OCI-LY3 (cell line): Measurements from ENCODE around the gene HDAC6.

Source experiments
- EZH2phosphoT487 ChIP-seq: fragments of 200-600 bp; shearing (Covaris generic); IDR thresholded peaks from 2 replicates; pipeline ENCODE4 v1.6.1; 2018; ENCODE audit warnings: antibody characterized with exemption, mixed run types, low read depth
- TF ChIP-seq, protein P1 (sequence below): fragments of 200-600, 300-600 bp; sonication (generic); IDR thresholded peaks from 2 replicates; pipeline ENCODE4 v1.5.1; 2014; ENCODE audit warnings: antibody characterized with exemption, low read length, low read depth

DNA sequence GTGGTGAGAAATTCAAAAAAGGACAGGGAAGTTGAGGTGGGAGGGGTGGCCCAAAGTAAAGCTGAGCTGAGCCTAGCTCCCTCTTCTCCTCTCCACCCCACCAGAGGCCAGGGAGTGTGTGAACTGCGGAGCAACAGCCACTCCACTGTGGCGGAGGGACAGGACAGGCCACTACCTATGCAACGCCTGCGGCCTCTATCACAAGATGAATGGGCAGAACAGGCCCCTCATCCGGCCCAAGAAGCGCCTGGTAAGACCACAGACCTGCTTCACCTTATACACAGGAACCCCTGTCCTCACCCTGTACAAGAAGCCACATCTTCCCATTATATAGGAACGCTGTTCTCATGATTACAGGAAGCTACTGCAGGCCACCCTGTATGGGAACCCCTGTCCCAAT is 9.6 kb upstream of the HDAC6 start:
- TF ChIP-seq, protein P1, sequence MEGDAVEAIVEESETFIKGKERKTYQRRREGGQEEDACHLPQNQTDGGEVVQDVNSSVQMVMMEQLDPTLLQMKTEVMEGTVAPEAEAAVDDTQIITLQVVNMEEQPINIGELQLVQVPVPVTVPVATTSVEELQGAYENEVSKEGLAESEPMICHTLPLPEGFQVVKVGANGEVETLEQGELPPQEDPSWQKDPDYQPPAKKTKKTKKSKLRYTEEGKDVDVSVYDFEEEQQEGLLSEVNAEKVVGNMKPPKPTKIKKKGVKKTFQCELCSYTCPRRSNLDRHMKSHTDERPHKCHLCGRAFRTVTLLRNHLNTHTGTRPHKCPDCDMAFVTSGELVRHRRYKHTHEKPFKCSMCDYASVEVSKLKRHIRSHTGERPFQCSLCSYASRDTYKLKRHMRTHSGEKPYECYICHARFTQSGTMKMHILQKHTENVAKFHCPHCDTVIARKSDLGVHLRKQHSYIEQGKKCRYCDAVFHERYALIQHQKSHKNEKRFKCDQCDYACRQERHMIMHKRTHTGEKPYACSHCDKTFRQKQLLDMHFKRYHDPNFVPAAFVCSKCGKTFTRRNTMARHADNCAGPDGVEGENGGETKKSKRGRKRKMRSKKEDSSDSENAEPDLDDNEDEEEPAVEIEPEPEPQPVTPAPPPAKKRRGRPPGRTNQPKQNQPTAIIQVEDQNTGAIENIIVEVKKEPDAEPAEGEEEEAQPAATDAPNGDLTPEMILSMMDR = no peak
- no peak for TF ChIP-seq EZH2phosphoT487
